ENCODE results near the gene SCT.

SCT gene

GRCh38 chr11:638631-639331, 11.8 kb upstream of the SCT start:
- Histone ChIP-seq H3K27ac (replicated peaks) (no peak overlapping the region), H3K27me3 (ENCODE audit: insufficient read depth, poor library complexity, severe bottlenecking) (no peaks in the 10 kb centered on the region), H3K4me3 (replicated peaks; ENCODE audit: insufficient read depth, low read length) (no peak overlapping the region)
- DNase-seq (ENCODE audit: low read depth in 1 of 2, low spot score in 1 of 2), result no peak
- TF ChIP-seq SPI1 (IDR thresholded peaks at IDR 0.05; ENCODE audit: borderline replicate concordance, low read depth) (no peak), CTCF (IDR thresholded peaks at IDR 0.05; ENCODE audit: insufficient read depth, low read length) (no peak), REST (IDR thresholded peaks at IDR 0.05; ENCODE audit: insufficient replicate concordance, low read depth) (no peak), GABPA (IDR thresholded peaks at IDR 0.05; ENCODE audit: low read depth) (no peak), POLR2AphosphoS5 (IDR thresholded peaks at IDR 0.05; ENCODE audit: low read depth) (no peak)

- Histone ChIP-seq H3K27me3 (ENCODE audit: insufficient read depth, poor library complexity, severe bottlenecking) (no peaks in the 10 kb centered on the region), H3K4me3 (replicated peaks; ENCODE audit: insufficient read depth, low read length) (no peak overlapping the region), H3K27ac (replicated peaks) (no peak overlapping the region)
- DNase-seq (ENCODE audit: low read depth in 1 of 2, low spot score in 1 of 2), result no peak
- TF ChIP-seq SPI1 (IDR thresholded peaks at IDR 0.05; ENCODE audit: borderline replicate concordance, low read depth) (no peak), CTCF (IDR thresholded peaks at IDR 0.05; ENCODE audit: insufficient read depth, low read length) (no peak), REST (IDR thresholded peaks at IDR 0.05; ENCODE audit: insufficient replicate concordance, low read depth) (no peak), POLR2AphosphoS5 (IDR thresholded peaks at IDR 0.05; ENCODE audit: low read depth) (no peak), GABPA (IDR thresholded peaks at IDR 0.05; ENCODE audit: low read depth) (no peak)
These were observed 10.9 kb upstream of the SCT start for GRCh38 chr11:637593-638521.

GRCh38 chr11:637333-637592, 10.3 kb upstream of the SCT start:
- no peak for TF ChIP-seq REST (IDR thresholded peaks at IDR 0.05; ENCODE audit: insufficient replicate concordance, low read depth)
- no peak for DNase-seq (ENCODE audit: low read depth in 1 of 2, low spot score in 1 of 2)
- Histone ChIP-seq H3K27ac (replicated peaks) (no peak overlapping the region), H3K4me3 (replicated peaks; ENCODE audit: insufficient read depth, low read length) (no peak overlapping the region), H3K27me3 (ENCODE audit: insufficient read depth, poor library complexity, severe bottlenecking) (no peaks in the 10 kb centered on the region)
